ENCODE results near the gene MYO7A.

The MYO7A gene

GRCh38 chr11:77193167-77193566 lies 65.1 kb downstream of the MYO7A start:
- H4K20me1 ChIP-seq (ENCODE audit: control insufficient read depth, insufficient read depth, low read depth, low read length), result no peaks in the 10 kb centered on the region
- no peak overlapping the region for H3K4me2 ChIP-seq (ENCODE audit: low read length)
- no peaks in the 10 kb centered on the region for H3K79me2 ChIP-seq (ENCODE audit: control insufficient read depth, low read length)
- no peak overlapping the region for H3K27ac ChIP-seq (ENCODE audit: low read depth, low read length)
- no peak overlapping the region for H3K4me3 ChIP-seq (ENCODE audit: low read length)
- TF ChIP-seq CTCF (IDR thresholded peaks at IDR 0.05; ENCODE audit: low read depth, low read length, poor library complexity, severe bottlenecking), result no peak
- no peak for TF ChIP-seq EZH2phosphoT487 (IDR thresholded peaks at IDR 0.05; ENCODE audit: borderline replicate concordance, low read length)
- H3K4me1 ChIP-seq (ENCODE audit: control insufficient read depth, low read length), result no peaks in the 10 kb centered on the region
- no peaks in the 10 kb centered on the region for H3F3A ChIP-seq (ENCODE audit: control insufficient read depth, insufficient read depth)
- no peaks in the 10 kb centered on the region for H3K27me3 ChIP-seq (ENCODE audit: control insufficient read depth, low read length)
- no peaks in the 10 kb centered on the region for H3K9me3 ChIP-seq (ENCODE audit: control insufficient read depth, insufficient read depth, low read length)
- H3K9me2 ChIP-seq (replicated peaks; ENCODE audit: control insufficient read depth, low read length), result no peaks in the 10 kb centered on the region
- no peaks in the 10 kb centered on the region for H3K36me3 ChIP-seq (ENCODE audit: control insufficient read depth, low read length)

- Histone ChIP-seq H3K4me3 (ENCODE audit: low read length) (no peak overlapping the region), H3F3A (ENCODE audit: control insufficient read depth, insufficient read depth) (no peaks in the 10 kb centered on the region), H3K36me3 (ENCODE audit: control insufficient read depth, low read length) (no peaks in the 10 kb centered on the region), H3K79me2 (ENCODE audit: control insufficient read depth, low read length) (no peaks in the 10 kb centered on the region), H4K20me1 (ENCODE audit: control insufficient read depth, insufficient read depth, low read depth, low read length) (no peaks in the 10 kb centered on the region), H3K4me1 (ENCODE audit: control insufficient read depth, low read length) (no peaks in the 10 kb centered on the region), H3K27ac (ENCODE audit: low read depth, low read length) (no peak overlapping the region), H3K27me3 (ENCODE audit: control insufficient read depth, low read length) (no peaks in the 10 kb centered on the region), H3K9me3 (ENCODE audit: control insufficient read depth, insufficient read depth, low read length) (no peaks in the 10 kb centered on the region), H3K9me2 (replicated peaks; ENCODE audit: control insufficient read depth, low read length) (no peaks in the 10 kb centered on the region), H3K4me2 (ENCODE audit: low read length) (no peak overlapping the region)
- TF ChIP-seq EZH2phosphoT487 (IDR thresholded peaks at IDR 0.05; ENCODE audit: borderline replicate concordance, low read length), result no peak
- TF ChIP-seq CTCF (IDR thresholded peaks at IDR 0.05; ENCODE audit: low read depth, low read length, poor library complexity, severe bottlenecking), result no peak
Observed at GRCh38 chr11:77193911-77194830, 66.1 kb downstream of the MYO7A start.

- H3K9me3 ChIP-seq (ENCODE audit: control insufficient read depth, insufficient read depth, low read length), result no peaks in the 10 kb centered on the region
- H3K27ac ChIP-seq (ENCODE audit: low read depth, low read length), result no peak overlapping the region
- TF ChIP-seq EZH2phosphoT487 (IDR thresholded peaks at IDR 0.05; ENCODE audit: borderline replicate concordance, low read length) (no peak), CTCF (IDR thresholded peaks at IDR 0.05; ENCODE audit: low read depth, low read length, poor library complexity, severe bottlenecking) (no peak)
- H3K79me2 ChIP-seq (ENCODE audit: control insufficient read depth, low read length), result no peaks in the 10 kb centered on the region
- H4K20me1 ChIP-seq (ENCODE audit: control insufficient read depth, insufficient read depth, low read depth, low read length), result no peaks in the 10 kb centered on the region
- H3F3A ChIP-seq (ENCODE audit: control insufficient read depth, insufficient read depth), result no peaks in the 10 kb centered on the region
- H3K4me2 ChIP-seq (ENCODE audit: low read length), result no peak overlapping the region
- H3K4me3 ChIP-seq (ENCODE audit: low read length), result no peak overlapping the region
- no peaks in the 10 kb centered on the region for H3K36me3 ChIP-seq (ENCODE audit: control insufficient read depth, low read length)
- no peaks in the 10 kb centered on the region for H3K9me2 ChIP-seq (replicated peaks; ENCODE audit: control insufficient read depth, low read length)
- no peaks in the 10 kb centered on the region for H3K27me3 ChIP-seq (ENCODE audit: control insufficient read depth, low read length)
- H3K4me1 ChIP-seq (ENCODE audit: control insufficient read depth, low read length), result no peaks in the 10 kb centered on the region
Observed at GRCh38 chr11:77195071-77195755, 67.2 kb downstream of the MYO7A start.
